ENCODE measurements around the gene R3HDML. TPM values are rescaled to one million over a fixed set of nuclear protein-coding genes. Genes with fewer than 3 reads are reported as not detected.
A peak's percentile ranks its signal among the peaks of the same experiment; 100 is the strongest.

The R3HDML gene
- total and polyA plus RNA-seq, 10 of the 15 experiments (the other 5 are each of a cell fraction or from before 2014, with no cell fraction given): not detected

- Histone ChIP-seq H3K79me2 (ENCODE audit: control insufficient read depth, insufficient read depth, low read length) (no peaks in the 10 kb centered on the region), H3K36me3 (ENCODE audit: control insufficient read depth in 2 of 2, insufficient read depth in 2 of 2, low read length in 1 of 2) (no peaks in the 10 kb centered on the region), H3K4me1 (ENCODE audit: control insufficient read depth, insufficient read depth, low read length) (no peaks in the 10 kb centered on the region), H3K9me3 (replicated peaks; ENCODE audit: control insufficient read depth, insufficient read depth, low read length) (no peaks in the 10 kb centered on the region), H3K27me3 (replicated peaks in 1 of 2; ENCODE audit: control insufficient read depth in 2 of 2, insufficient read depth in 2 of 2, low read length in 1 of 2) (peaks cover 0 to 8% of the 10 kb centered on the region in 2 experiments; a peak in 3 of 4 replicates), H4K20me1 (ENCODE audit: control insufficient read depth, insufficient read depth) (no peaks in the 10 kb centered on the region), H3K4me2 (ENCODE audit: control insufficient read depth, insufficient read depth) (no peak overlapping the region), H3K9ac (ENCODE audit: control insufficient read depth, insufficient read depth, low read length) (no peak overlapping the region), H3K27ac (ENCODE audit: control insufficient read depth, insufficient read depth) (no peak overlapping the region), H2AFZ (ENCODE audit: control insufficient read depth, low read depth, low read length) (no peak overlapping the region), H3K4me3 (no peak overlapping the region)
- no TSS peak for BruUV-seq (replicated peaks)
- SMC1A ChIA-PET (ENCODE audit: uncharacterized antibody, unreplicated experiment): interaction anchor here (1.1 kb wide), 1 partner anchor 12 kb away, joined by 3 read pairs; no protein-coding TSS in a partner anchor
- 26% methylated on average over 8 of the region's 8 CpGs for WGBS (ENCODE audit: insufficient coverage, insufficient replicate concordance, low lambda C conversion rate, missing lambda C conversion rate)
- intact Hi-C loops (cut with micrococcal nuclease; ENCODE audit: unreplicated experiment): no loop called here
- DNase-seq (ENCODE audit: low read depth, low spot score) (no peak), FAIRE-seq (no peak), ATAC-seq (no peak)
- in situ Hi-C loops (cut with MboI): no loop called here
- RAD21 ChIA-PET (ENCODE audit: unreplicated experiment): no interaction called here
- CTCF ChIA-PET: interaction anchor here (1.9 kb wide), 1 partner anchor 11 kb away, joined by 9 read pairs; no protein-coding TSS in a partner anchor
- TF ChIP-seq JUND (IDR thresholded peaks at IDR 0.05; ENCODE audit: low read depth, low read length): no peak
- TF ChIP-seq MYB (IDR thresholded peaks at IDR 0.05; ENCODE audit: borderline replicate concordance, low read depth, low read length): no peak
- TF ChIP-seq, protein P1, sequence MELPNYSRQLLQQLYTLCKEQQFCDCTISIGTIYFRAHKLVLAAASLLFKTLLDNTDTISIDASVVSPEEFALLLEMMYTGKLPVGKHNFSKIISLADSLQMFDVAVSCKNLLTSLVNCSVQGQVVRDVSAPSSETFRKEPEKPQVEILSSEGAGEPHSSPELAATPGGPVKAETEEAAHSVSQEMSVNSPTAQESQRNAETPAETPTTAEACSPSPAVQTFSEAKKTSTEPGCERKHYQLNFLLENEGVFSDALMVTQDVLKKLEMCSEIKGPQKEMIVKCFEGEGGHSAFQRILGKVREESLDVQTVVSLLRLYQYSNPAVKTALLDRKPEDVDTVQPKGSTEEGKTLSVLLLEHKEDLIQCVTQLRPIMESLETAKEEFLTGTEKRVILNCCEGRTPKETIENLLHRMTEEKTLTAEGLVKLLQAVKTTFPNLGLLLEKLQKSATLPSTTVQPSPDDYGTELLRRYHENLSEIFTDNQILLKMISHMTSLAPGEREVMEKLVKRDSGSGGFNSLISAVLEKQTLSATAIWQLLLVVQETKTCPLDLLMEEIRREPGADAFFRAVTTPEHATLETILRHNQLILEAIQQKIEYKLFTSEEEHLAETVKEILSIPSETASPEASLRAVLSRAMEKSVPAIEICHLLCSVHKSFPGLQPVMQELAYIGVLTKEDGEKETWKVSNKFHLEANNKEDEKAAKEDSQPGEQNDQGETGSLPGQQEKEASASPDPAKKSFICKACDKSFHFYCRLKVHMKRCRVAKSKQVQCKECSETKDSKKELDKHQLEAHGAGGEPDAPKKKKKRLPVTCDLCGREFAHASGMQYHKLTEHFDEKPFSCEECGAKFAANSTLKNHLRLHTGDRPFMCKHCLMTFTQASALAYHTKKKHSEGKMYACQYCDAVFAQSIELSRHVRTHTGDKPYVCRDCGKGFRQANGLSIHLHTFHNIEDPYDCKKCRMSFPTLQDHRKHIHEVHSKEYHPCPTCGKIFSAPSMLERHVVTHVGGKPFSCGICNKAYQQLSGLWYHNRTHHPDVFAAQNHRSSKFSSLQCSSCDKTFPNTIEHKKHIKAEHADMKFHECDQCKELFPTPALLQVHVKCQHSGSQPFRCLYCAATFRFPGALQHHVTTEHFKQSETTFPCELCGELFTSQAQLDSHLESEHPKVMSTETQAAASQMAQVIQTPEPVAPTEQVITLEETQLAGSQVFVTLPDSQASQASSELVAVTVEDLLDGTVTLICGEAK (IDR thresholded peaks at IDR 0.05; ENCODE audit: borderline replicate concordance): no peak
- TF ChIP-seq REST (IDR thresholded peaks at IDR 0.05; ENCODE audit: low read depth, low read length): peak; percentile 72; the same call in 1 of the 2 replicates
- no peak for TF ChIP-seq SMARCA5 (IDR thresholded peaks at IDR 0.05)
- TF ChIP-seq CBX3 (IDR thresholded peaks at IDR 0.05; ENCODE audit: borderline replicate concordance, low read depth): no peak
- TF ChIP-seq ZZZ3 (IDR thresholded peaks at IDR 0.05; ENCODE audit: control insufficient read depth, insufficient read length, low read depth): no peak
- POLR2A ChIA-PET: no interaction called here
These were observed 59.7 kb downstream of the R3HDML start for GRCh38 chr20:44396369-44397130.
